IgD-negative memory B cell (primary cell): ENCODE measurements around the gene PRKCB. TPM values are rescaled to one million over a fixed set of nuclear protein-coding genes. Genes with fewer than 3 reads are reported as not detected.
"Not testable (repeated sequence)": the region's sequence is repeated elsewhere in the genome, so short reads cannot be mapped to it uniquely, and the experiment has no call there.

Experiments used
- H3K27ac Mint-ChIP-seq, 3 donors: one replicate each; pipeline ENCODE4 v1.8.0; 2020 to 2022; ENCODE audit warnings: mild to moderate bottlenecking in 3 of 3, mixed read lengths in 3 of 3, moderate library complexity in 1 of 3
- H3K27me3 Mint-ChIP-seq: one replicate; pipeline ENCODE4 v1.8.0; 2021; ENCODE audit warnings: mixed read lengths
- H3K36me3 Mint-ChIP-seq: one replicate; pipeline ENCODE4 v1.8.0; 2020; ENCODE audit warnings: mild to moderate bottlenecking, mixed read lengths
- H3K4me1 Mint-ChIP-seq, 3 donors: one replicate each; pipeline ENCODE4 v1.8.0; 2020 to 2022; ENCODE audit warnings: mixed read lengths in 3 of 3, mild to moderate bottlenecking in 1 of 3
- H3K4me3 Mint-ChIP-seq, 4 donors: one replicate each; pipeline ENCODE4 v1.8.0; 2020 to 2022; ENCODE audit warnings: mild to moderate bottlenecking in 4 of 4, mixed read lengths in 4 of 4, moderate library complexity in 3 of 4
- H3K9me3 Mint-ChIP-seq, 3 donors: one replicate each; pipeline ENCODE4 v1.8.0; 2020 to 2021; ENCODE audit warnings: mixed read lengths in 3 of 3, mild to moderate bottlenecking in 1 of 3
- polyA plus RNA-seq: library from polyadenylated mRNA; unstranded; fragments of 300-500 nt; fragmentation: Illumina TruSeq; gene quantifications from one replicate; pipeline ENCODE4 v1.2.3, GENCODE V29; 2021

PRKCB gene
- polyA plus RNA-seq, 1 donor from 2014 or later = 181 TPM

- Mint-ChIP-seq H3K4me1 (peaks cover 5 to 12% (median 9%) of the 10 kb centered on the region in 3 donors), H3K9me3 (peaks cover 4 to 13% (median 4%) of the 10 kb centered on the region in 3 donors), H3K36me3 (peaks cover 14% of the 10 kb centered on the region)
These were observed 255.3 kb downstream of the PRKCB start for GRCh38 chr16:24091125-24091524.

GRCh38 chr16:24093049-24093448, 257.3 kb downstream of the PRKCB start:
- Mint-ChIP-seq H3K4me1 (peaks cover 7 to 12% (median 9%) of the 10 kb centered on the region in 3 donors), H3K27me3 (no peaks in the 10 kb centered on the region), H3K9me3 (peaks cover 4 to 13% (median 4%) of the 10 kb centered on the region in 3 donors), H3K36me3 (peaks cover 16% of the 10 kb centered on the region), H3K4me3 (no peak overlapping the region), H3K27ac (peak overlapping the region in 2 of 3 donors; percentile 23 to 43)

More at GRCh38 chr16:24091125-24091524, 255.3 kb downstream of the PRKCB start:
- Mint-ChIP-seq H3K27ac (peak overlapping the region in 1 of 3 donors; percentile 92), H3K27me3 (no peaks in the 10 kb centered on the region), H3K4me3 (no peak overlapping the region)

- H3K4me1 Mint-ChIP-seq = peaks cover 6 to 12% (median 9%) of the 10 kb centered on the region in 3 donors
- H3K27ac Mint-ChIP-seq = peak overlapping the region in 2 of 3 donors; percentile 45 to 53
- no peaks in the 10 kb centered on the region for H3K27me3 Mint-ChIP-seq
- peaks cover 2 to 13% (median 4%) of the 10 kb centered on the region in 3 donors for H3K9me3 Mint-ChIP-seq
- no peak overlapping the region for H3K4me3 Mint-ChIP-seq
- peaks cover 14% of the 10 kb centered on the region for H3K36me3 Mint-ChIP-seq
These were observed 258.9 kb downstream of the PRKCB start for GRCh38 chr16:24094660-24095059.

- H3K36me3 Mint-ChIP-seq = peaks cover 5% of the 10 kb centered on the region
- peaks cover 0 to 5% (median 3%) of the 10 kb centered on the region in 3 donors for H3K4me1 Mint-ChIP-seq
- H3K4me3 Mint-ChIP-seq = no peak overlapping the region
- H3K9me3 Mint-ChIP-seq = no peaks in the 10 kb centered on the region
- peak overlapping the region in 1 of 3 donors; percentile 46 for H3K27ac Mint-ChIP-seq
- no peaks in the 10 kb centered on the region for H3K27me3 Mint-ChIP-seq
These were observed 263.1 kb downstream of the PRKCB start for GRCh38 chr16:24098896-24099295.

- peaks cover 15% of the 10 kb centered on the region for H3K36me3 Mint-ChIP-seq
- no peak overlapping the region for H3K4me3 Mint-ChIP-seq
- no peaks in the 10 kb centered on the region for H3K27me3 Mint-ChIP-seq
- peaks cover 0 to 2% (median 2%) of the 10 kb centered on the region in 3 donors for H3K9me3 Mint-ChIP-seq
- peaks cover 0 to 4% (median 3%) of the 10 kb centered on the region in 3 donors for H3K4me1 Mint-ChIP-seq
- H3K27ac Mint-ChIP-seq = peak overlapping the region in 1 of 3 donors; percentile 39
These were observed 265.6 kb downstream of the PRKCB start for GRCh38 chr16:24101431-24101830.

GRCh38 chr16:24102209-24102660, 266.5 kb downstream of the PRKCB start:
- Mint-ChIP-seq H3K27ac (peak overlapping the region in 2 of 3 donors; percentile 13 to 23), H3K27me3 (no peaks in the 10 kb centered on the region), H3K4me1 (peaks cover 0 to 4% (median 3%) of the 10 kb centered on the region in 3 donors), H3K9me3 (peaks cover 0 to 2% (median 2%) of the 10 kb centered on the region in 3 donors), H3K4me3 (no peak overlapping the region), H3K36me3 (peaks cover 18% of the 10 kb centered on the region)

- Mint-ChIP-seq H3K27ac (peak overlapping the region in 1 of 3 donors; percentile 33), H3K36me3 (peaks cover 14% of the 10 kb centered on the region)
- not testable (repeated sequence) for H3K27me3 Mint-ChIP-seq, H3K4me3 Mint-ChIP-seq, H3K4me1 Mint-ChIP-seq, H3K9me3 Mint-ChIP-seq
These were observed 269.7 kb downstream of the PRKCB start for GRCh38 chr16:24105471-24105870.

- H3K4me1 Mint-ChIP-seq, H3K27me3 Mint-ChIP-seq, H3K4me3 Mint-ChIP-seq, H3K27ac Mint-ChIP-seq, H3K9me3 Mint-ChIP-seq: not testable (repeated sequence)
- peaks cover 18% of the 10 kb centered on the region for H3K36me3 Mint-ChIP-seq
These were observed 272.3 kb downstream of the PRKCB start for GRCh38 chr16:24108090-24108489.

- peaks cover 0 to 4% (median 0%) of the 10 kb centered on the region in 3 donors for H3K4me1 Mint-ChIP-seq
These were observed 276.0 kb downstream of the PRKCB start for GRCh38 chr16:24111724-24112302.

GRCh38 chr16:24113115-24113745, 277.4 kb downstream of the PRKCB start:
- peaks cover 0 to 4% (median 0%) of the 10 kb centered on the region in 3 donors for H3K4me1 Mint-ChIP-seq
- H3K36me3 Mint-ChIP-seq = peaks cover 23% of the 10 kb centered on the region
- no peaks in the 10 kb centered on the region for H3K9me3 Mint-ChIP-seq
- H3K4me3 Mint-ChIP-seq = no peak overlapping the region
- H3K27me3 Mint-ChIP-seq = no peaks in the 10 kb centered on the region
- H3K27ac Mint-ChIP-seq = peak overlapping the region in 2 of 3 donors; percentile 67 to 68

More at GRCh38 chr16:24111724-24112302, 276.0 kb downstream of the PRKCB start:
- Mint-ChIP-seq H3K27me3 (no peaks in the 10 kb centered on the region), H3K27ac (peak overlapping the region; percentile 3 to 63 (median 14)), H3K4me3 (no peak overlapping the region), H3K36me3 (peaks cover 26% of the 10 kb centered on the region), H3K9me3 (no peaks in the 10 kb centered on the region)

GRCh38 chr16:24114876-24115275, 279.1 kb downstream of the PRKCB start:
- no peaks in the 10 kb centered on the region for H3K9me3 Mint-ChIP-seq
- H3K4me3 Mint-ChIP-seq = peak overlapping the region in 1 of 4 donors; percentile 63
- peaks cover 24% of the 10 kb centered on the region for H3K36me3 Mint-ChIP-seq
- H3K27me3 Mint-ChIP-seq = no peaks in the 10 kb centered on the region
- peaks cover 0 to 7% (median under 1%) of the 10 kb centered on the region in 3 donors for H3K4me1 Mint-ChIP-seq
- H3K27ac Mint-ChIP-seq = peak overlapping the region in 1 of 3 donors; percentile 62

GRCh38 chr16:24116046-24116776, 280.4 kb downstream of the PRKCB start:
- H3K27ac Mint-ChIP-seq = peak overlapping the region in 1 of 3 donors; percentile 67
- H3K9me3 Mint-ChIP-seq = no peaks in the 10 kb centered on the region
- peaks cover 27% of the 10 kb centered on the region for H3K36me3 Mint-ChIP-seq
- no peaks in the 10 kb centered on the region for H3K27me3 Mint-ChIP-seq
- H3K4me3 Mint-ChIP-seq = no peak overlapping the region
- H3K4me1 Mint-ChIP-seq = peaks cover 0 to 9% (median 4%) of the 10 kb centered on the region in 3 donors

GRCh38 chr16:24116989-24117388, 281.2 kb downstream of the PRKCB start:
- Mint-ChIP-seq H3K9me3 (no peaks in the 10 kb centered on the region), H3K4me3 (peak overlapping the region in 1 of 4 donors; percentile 14), H3K36me3 (peaks cover 30% of the 10 kb centered on the region), H3K27ac (peak overlapping the region in 1 of 3 donors; percentile 67), H3K4me1 (peaks cover 4 to 9% (median 4%) of the 10 kb centered on the region in 3 donors), H3K27me3 (no peaks in the 10 kb centered on the region)

- no peaks in the 10 kb centered on the region for H3K9me3 Mint-ChIP-seq
- no peak overlapping the region for H3K4me3 Mint-ChIP-seq
- H3K36me3 Mint-ChIP-seq = peaks cover 29% of the 10 kb centered on the region
- H3K4me1 Mint-ChIP-seq = peaks cover 4 to 8% (median 4%) of the 10 kb centered on the region in 3 donors
- H3K27ac Mint-ChIP-seq = peak overlapping the region in 1 of 3 donors; percentile 72
- H3K27me3 Mint-ChIP-seq = no peaks in the 10 kb centered on the region
These were observed 281.9 kb downstream of the PRKCB start for GRCh38 chr16:24117680-24118079.
